C4-2B (cell line): ENCODE measurements around the gene PACSIN2.

ENCODE experiments used
- H3K27ac ChIP-seq: fragments of 450-650 bp; 2 replicates; pipeline ENCODE4 v1.5.1; 2017
- ZFX ChIP-seq: fragments of 450-650 bp; IDR thresholded peaks from 2 replicates; pipeline ENCODE4 v1.6.1; 2017
- TF ChIP-seq, protein P1 (sequence below): fragments of 450-650 bp; conservative IDR thresholded peaks from 2 replicates; pipeline ENCODE4 v1.5.1; 2017; ENCODE audit warnings: mild to moderate bottlenecking

The PACSIN2 gene

GRCh38 chr22:42955848-42956247 lies 59.1 kb downstream of the PACSIN2 start:
- H3K27ac ChIP-seq: no peak overlapping the region
- TF ChIP-seq ZFX: no peak
- TF ChIP-seq, protein P1, sequence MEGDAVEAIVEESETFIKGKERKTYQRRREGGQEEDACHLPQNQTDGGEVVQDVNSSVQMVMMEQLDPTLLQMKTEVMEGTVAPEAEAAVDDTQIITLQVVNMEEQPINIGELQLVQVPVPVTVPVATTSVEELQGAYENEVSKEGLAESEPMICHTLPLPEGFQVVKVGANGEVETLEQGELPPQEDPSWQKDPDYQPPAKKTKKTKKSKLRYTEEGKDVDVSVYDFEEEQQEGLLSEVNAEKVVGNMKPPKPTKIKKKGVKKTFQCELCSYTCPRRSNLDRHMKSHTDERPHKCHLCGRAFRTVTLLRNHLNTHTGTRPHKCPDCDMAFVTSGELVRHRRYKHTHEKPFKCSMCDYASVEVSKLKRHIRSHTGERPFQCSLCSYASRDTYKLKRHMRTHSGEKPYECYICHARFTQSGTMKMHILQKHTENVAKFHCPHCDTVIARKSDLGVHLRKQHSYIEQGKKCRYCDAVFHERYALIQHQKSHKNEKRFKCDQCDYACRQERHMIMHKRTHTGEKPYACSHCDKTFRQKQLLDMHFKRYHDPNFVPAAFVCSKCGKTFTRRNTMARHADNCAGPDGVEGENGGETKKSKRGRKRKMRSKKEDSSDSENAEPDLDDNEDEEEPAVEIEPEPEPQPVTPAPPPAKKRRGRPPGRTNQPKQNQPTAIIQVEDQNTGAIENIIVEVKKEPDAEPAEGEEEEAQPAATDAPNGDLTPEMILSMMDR: no peak

DNA sequence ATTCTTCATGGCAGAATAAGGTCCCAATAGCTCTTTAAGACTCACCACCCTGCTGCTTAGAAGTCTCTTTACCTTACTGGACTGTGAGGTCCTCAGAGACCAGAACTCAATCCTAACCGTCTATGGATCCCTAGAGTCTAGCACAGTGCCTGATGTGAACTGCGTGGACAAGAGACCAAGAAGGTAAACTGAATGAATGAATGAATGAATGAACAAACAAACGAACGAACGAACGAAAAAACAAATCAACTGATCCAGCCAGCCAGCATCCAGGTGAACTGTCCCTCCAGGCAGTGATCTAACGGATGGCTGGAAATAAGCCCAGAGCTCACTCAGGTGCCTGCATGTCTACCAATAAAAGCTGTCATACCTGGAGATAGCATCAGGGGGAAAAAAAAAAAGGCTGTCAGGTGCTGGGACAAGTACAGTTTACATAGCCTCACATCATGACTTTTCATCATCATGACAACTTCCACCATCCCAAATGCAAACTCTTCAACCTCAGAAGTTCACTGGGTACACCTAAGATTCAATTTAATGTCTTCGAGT lies 59.8 kb downstream of the PACSIN2 start:
- TF ChIP-seq ZFX: no peak
- peak overlapping the region; percentile 66; the same call in 1 of the 2 replicates for H3K27ac ChIP-seq

DNA sequence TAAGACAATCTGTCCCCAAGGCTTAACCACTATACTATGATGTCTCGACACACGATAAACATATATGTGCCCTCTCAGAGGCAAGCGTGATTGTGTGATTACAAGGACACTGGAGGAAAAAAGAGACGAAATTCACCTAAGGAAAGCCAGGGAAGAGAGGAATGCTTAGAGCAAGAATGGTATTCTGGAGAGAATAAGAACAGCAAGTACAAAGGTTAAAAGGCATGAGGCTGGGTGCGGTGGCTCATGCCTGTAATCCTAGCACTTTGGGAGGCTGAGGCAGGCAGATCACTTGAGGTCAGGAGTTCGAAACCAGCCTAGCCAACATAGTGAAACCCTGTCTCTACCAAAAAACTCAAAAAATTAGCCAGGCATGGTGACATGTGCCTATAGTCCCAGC lies 61.2 kb downstream of the PACSIN2 start:
- H3K27ac ChIP-seq: peak overlapping the region; percentile 66

- H3K27ac ChIP-seq: no peak overlapping the region
- no peak for TF ChIP-seq ZFX
- TF ChIP-seq, protein P1: no peak
These were observed 63.7 kb downstream of the PACSIN2 start for GRCh38 chr22:42951093-42951710.

DNA sequence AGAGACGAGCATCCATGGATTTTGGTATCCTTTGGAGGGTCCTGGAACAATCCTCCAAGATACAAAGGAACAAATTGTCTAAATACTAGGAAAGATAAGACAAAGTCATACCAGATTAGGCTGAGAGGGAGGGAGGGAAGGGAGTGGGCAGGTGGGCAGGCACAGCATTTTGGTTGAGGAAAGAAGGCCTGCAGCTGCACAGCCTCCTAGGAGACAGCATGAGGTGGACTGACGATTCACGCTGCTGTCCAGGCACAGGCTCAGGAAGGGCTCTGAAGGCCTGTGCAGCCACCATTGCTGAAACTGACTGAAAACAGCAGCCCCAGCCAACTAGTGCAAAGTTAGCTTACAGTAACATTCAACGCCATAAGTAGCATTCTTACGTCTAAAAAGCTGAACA lies 64.7 kb downstream of the PACSIN2 start:
- TF ChIP-seq, protein P1: no peak
- TF ChIP-seq ZFX: no peak
- H3K27ac ChIP-seq: no peak overlapping the region

- TF ChIP-seq, protein P1: no peak
- no peak for TF ChIP-seq ZFX
- H3K27ac ChIP-seq: no peak overlapping the region
These were observed 65.8 kb downstream of the PACSIN2 start for GRCh38 chr22:42949159-42949558.

DNA sequence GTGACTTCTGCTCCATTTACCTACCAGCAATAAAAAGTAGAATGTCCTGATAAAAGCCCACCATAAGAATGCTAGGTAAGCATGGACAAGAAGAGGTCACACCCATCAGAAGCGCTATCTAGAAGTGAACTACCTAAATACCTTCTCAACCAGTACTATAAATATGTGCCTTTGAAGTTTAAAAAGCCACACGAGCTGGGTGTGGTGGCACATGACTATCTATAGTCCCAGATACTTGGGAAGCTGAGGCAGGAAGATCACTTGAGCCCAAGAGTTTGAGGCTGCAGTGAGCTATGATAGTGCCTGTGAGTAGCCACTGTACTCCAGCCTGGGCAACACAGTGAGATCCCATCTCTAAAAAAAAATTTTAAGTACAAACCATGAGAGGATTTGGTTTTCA lies 66.7 kb downstream of the PACSIN2 start:
- TF ChIP-seq ZFX: no peak
- TF ChIP-seq, protein P1: no peak
- H3K27ac ChIP-seq: peak overlapping the region; percentile 53

- TF ChIP-seq ZFX: no peak
- H3K27ac ChIP-seq: peak overlapping the region; percentile 53
These were observed 67.5 kb downstream of the PACSIN2 start for GRCh38 chr22:42947211-42947990.
